ENCODE data around the gene PITX2.

DNA sequence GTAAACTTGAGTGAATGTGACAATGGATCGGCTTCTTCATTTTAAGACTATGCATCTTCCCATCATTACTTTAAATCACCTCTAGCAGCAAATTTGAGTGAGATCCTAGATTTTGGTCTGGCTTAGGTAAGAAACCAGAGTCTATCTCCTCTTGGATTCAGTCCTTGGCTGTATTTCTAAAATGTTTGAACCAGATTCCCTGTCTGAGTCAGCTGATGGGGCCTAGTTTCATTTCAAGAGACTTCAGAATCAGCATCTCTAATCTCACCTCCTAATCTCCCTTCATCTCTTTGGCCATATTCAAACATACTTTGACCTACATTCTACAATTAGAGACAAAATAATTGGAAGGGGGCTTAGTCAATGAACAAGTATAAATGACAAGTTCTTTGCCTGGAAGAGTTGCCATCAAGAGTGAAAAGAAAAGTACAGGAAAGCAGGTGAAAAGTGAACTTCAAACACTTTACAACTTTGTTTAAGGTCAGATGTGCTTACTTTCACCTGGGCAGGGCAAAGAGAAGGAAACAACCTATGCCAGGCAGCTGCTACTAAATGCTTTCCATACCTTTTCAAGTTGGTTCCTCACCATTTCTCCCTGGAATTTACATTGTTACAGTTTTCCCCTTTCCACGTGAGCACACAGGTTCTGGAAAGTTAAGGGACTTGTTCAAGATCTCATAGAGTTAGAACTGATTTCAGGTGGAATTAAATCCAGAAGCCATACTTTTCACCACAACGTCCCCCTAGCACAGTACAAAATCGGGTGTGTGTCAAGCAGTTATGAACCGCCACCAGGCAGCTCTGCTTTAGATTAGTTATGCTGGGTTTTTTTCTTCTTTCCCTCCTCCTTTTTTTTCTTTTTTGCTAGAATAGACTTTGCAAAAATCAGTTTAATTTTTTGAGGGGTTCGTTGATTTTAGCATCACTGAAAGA lies 30.7 kb upstream of the PITX2 start:
- TF ChIP-seq, protein P1, sequence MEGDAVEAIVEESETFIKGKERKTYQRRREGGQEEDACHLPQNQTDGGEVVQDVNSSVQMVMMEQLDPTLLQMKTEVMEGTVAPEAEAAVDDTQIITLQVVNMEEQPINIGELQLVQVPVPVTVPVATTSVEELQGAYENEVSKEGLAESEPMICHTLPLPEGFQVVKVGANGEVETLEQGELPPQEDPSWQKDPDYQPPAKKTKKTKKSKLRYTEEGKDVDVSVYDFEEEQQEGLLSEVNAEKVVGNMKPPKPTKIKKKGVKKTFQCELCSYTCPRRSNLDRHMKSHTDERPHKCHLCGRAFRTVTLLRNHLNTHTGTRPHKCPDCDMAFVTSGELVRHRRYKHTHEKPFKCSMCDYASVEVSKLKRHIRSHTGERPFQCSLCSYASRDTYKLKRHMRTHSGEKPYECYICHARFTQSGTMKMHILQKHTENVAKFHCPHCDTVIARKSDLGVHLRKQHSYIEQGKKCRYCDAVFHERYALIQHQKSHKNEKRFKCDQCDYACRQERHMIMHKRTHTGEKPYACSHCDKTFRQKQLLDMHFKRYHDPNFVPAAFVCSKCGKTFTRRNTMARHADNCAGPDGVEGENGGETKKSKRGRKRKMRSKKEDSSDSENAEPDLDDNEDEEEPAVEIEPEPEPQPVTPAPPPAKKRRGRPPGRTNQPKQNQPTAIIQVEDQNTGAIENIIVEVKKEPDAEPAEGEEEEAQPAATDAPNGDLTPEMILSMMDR (IDR thresholded peaks at IDR 0.05), result no peak
- TF ChIP-seq EP300 (IDR thresholded peaks at IDR 0.05) (no peak), POLR2AphosphoS5 (IDR thresholded peaks at IDR 0.05) (no peak)

Data from upper lobe of left lung (tissue), 4 donors.